ENCODE data around the gene CKMT2.

Gene CKMT2

DNA sequence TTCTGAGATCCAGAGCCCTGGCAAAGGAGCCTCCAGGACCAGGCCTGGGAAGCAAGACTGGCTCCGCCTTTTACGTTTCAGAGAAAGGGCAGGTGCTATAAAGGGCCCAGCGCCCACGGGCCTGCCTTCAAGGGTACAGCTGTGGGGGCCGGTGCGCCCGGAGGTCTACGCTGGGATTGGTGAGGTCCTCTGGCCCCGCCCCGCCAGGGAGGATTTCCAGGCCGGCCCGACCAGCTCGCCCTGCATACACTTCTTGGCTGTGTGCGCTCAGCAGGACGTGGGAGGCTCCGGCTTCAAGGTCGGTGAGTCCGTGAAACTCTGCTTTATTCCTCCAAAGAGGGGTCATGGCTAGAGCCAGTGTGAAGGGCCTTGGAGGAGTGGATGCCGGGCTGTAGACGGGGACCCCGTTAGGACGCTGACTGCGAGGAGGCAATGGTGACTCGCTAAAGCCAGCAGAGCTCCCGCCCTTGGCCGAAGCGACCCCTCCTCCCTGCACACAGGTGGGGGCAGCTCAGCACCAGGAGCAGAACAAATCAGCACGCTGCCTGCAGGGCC is at the start of gene CKMT2:
Gene CKMT2 (plus strand): TSS at position 243 of the 555 bp plus-strand sequence. CDS start 17,811 bp downstream, outside the sequence.
- DNase-seq: no peak

DNA sequence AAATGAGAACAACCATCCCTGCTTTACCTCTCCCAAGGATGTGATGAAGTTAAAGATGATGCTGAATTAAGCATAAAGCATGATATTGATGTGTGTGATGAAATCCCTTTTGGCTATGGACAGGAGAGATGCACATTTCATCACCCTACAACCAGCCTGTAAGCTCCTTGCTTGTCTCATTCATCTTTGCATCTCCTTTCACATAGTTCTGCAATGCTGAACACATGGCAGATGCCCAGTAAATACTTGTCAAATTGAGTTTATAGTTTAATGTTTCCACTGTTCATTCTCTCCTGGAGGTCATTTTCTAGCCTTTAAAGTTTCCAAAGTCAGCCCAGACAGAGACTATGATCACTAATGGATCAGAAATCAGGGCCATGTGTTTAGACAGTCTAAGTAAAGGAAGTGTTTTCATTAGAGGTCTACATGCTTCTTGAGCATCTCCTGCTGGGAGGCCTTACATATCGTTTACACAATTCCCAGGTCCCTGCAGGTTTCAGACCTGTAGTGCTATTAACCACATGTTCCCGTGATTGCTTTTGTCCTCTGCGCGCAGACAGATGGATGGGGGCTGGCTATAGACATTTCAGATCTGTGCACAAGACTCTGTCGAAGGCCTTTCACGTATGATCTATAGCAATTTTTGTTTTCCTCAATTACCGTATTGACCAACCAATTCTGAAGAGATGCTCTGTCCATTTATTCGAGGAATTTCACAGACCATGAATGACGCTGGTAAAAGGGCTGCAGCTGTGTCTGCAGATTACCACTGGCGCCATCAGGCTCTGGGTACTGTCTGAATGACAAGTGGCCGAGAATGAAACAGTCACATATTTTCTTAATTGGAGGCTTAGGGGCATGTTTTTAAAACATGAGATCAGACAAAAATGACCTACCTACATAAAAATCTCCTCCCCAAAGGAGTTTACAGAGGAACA is 49.0 kb upstream of the CKMT2 start:
- DNase-seq: no peak

DNA sequence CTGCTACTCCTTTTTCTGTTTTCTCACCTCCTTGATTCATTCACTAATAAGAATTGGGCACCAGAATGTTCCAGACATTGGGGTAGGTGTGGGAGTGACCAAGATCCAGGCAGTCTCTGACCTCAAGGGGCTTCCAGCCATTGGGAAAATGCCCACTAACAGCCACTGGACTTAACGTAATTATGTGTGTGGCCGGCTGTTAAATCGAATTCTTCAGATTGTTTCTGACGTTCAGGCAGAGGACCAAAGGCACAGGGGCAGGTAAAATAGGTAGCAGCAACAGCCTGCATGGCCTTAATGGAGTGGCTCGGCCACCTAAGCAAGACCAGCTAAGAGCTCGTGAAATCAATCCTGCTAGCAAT is 48.4 kb upstream of the CKMT2 start:
- DNase-seq: no peak

DNA sequence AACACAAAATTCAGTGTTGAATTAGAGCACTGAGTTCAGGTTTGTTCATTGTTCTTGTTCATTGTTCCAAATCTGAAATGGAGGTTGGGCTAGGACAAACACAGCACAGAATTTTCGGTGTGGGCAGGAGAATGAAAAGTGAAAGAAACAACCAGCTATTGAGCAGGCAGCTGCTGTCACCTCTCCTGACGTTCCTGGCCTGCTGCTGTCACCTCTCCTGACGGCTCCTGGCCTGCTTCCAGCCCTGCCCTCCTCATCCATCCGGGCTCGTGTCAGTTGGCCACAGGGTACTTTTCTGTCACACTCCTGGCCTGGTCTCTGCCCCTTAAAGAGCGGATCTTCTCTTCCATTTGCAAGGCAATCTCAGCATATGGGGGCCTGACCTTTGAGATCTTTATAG is 45.2 kb upstream of the CKMT2 start:
- DNase-seq: no peak

DNA sequence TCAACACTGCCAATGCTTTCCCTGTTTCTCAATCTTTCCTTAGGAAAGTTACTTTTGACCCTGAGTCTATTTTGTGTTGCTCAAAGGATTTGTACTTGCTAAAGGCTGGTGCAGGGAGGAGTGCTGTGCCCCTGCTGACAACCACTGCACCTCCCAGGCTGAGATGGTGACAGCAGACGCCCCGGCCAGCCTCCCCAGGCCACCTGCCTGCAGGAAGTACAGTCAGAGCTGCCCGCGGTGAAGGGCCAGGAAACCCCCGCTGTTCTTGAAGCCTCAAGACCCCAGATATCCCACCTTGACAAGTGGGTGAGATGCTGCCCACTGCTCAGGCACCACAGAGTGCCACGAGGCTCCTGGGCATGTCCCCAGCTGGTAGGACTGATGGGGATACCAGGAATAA is 44.2 kb upstream of the CKMT2 start:
- no peak for DNase-seq

DNA sequence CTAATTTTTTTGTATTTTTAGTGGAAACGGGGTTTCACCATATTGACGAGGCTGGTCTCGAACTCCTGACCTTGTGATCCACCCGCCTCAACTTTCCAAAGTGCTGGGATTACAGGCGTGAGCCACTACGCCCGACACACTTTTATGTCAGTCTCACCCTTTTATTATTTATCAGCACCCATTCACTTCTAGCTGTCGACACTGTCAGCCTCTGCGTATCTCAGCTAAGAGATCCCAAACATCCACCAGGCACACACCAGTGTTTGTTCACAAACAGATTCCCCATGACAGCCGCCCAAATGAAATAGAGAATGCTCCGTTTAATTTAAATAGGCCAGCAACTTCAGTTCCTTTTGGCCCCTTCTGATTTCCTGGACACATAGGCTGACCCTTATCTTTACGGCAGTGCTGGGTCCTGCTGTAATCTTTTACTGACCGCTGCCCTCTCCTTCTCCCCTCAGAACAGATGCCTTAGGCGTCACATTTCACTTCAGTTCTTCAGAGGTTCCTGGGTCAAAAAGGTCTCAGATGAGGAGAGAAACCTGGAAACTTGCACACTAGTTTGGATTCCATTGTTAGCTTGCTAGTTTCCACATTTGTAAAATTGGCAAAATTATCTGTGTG is 43.1 kb upstream of the CKMT2 start:
- DNase-seq: no peak

DNA sequence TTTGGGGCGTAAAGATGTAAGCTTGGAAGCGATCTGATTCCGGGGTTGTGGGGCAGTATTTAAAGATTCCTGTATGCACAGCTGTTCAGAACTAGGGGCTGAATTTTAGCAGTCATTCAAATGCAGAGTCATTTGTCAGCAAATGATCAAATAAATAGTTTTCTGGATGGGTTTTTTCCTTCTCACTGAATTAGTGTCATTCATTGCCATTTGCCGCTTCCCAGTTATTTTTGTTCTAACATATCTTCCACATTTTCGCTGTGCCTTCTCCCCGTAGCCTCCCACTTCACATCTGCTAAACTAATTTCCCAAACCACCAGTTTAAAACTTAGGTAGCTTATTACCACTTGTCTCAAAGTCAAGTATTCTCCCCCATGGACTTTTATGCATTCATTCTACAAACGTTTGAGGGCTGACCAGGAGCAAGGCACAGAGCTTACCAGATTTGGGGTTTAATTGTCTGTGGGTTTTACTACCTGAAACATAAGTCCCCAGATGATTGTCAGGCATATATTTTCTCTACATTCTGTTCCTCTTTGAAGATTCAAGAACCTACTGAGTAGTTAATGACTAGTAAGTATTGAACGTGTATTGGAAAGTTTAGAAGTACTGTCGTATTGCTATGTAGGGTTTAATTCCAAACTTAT is 41.3 kb upstream of the CKMT2 start:
- no peak for DNase-seq

DNA sequence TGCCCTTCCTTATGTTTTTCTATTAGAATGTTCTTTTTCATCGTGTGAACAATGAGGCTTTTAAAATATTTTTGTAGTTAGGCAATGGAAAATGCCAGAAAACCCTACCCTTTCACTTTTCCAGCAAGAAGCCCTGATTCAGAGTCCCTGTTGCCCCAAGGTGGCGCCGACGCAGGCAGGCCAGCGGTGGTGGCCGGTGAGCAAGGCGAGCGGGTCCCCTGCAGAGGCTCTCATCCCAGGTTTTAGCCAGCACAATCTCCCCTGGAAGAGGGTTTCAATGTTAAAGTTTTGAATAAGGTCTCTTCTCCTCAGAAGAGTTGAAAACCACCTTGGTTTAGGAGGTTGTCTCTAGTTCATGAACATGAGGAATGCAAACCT is 40.8 kb upstream of the CKMT2 start:
- DNase-seq: no peak

DNA sequence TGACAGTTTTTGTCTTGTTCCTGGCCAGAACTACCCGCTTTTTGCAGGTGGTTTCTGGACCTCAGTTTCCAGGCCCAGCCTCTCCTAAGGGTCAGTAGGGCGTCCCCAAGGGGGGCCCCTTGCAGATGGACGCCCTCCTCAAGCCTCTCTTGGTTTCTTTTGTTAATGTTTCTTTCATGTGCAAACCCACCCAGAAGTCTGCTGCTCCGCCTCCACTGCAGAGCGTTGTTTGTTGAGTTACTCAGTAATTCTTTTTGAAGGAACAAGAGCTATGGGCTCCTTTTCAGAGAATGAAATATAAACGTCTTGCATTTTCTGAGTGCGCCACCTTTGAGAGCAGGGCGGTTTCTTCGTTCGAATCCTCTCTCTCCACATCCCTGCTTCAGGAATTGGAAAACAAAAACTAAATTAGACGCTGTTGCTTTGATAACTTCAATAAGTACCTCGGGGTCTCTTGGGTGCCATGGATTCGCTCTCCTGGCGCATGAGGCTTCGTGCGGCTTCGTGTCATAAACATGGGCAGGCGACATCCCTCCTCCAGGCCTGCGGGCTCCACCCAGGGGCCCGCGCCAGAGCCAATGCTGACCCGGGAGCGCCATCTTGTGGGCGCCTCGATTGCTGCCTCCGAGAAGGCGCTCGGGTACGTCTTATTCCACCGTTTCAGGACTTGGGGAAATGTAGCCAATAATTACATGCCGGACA is 38.3 kb upstream of the CKMT2 start:
- peak; percentile 82 for DNase-seq

DNA sequence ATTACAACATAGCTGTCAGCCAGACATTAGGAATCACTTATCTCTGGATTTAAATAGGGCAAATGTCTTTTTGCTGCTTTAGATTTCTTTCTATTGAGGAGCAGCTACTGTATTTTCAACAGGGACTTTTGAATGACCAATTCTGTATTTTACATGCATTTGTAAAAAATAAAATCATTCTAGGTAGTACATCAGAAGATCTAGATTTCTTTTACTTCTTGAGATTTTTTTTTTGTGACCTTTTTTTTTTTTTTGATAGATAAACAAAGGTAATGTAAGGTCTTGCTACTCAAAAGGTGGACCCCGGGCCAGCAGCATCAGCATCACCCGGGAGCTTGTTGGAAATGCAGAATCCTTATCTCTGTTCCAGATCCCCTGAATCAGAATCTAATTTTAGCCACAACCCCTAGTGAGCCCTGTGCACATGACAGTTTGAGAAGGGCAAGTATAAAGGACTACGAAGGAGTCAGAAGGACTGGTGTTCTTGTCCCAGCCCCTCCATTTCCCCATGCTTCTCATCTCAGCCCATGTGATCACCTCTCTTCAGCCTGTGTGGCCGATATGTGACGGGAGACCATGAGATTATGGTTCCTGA is 37.7 kb upstream of the CKMT2 start:
- no peak for DNase-seq

DNA sequence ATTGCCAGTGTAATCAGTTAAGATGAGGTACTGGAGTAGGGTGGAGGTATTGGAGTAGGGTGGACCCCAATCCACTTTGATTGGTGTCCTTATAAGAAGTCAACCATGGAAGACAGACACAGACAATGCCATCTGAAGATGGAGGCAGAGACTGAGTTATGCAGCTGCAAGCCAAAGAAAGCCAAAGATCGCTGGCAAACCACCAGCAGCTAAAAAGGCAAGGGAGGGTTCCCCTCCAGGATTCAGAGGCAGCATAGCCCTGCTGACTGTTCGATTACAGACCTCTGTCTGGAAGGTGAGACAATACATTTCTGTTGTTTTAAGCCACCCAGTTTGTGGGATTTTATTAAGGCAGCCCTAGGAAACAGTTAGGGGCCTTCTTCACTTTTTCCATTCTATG is 30.5 kb upstream of the CKMT2 start:
- DNase-seq: no peak

DNA sequence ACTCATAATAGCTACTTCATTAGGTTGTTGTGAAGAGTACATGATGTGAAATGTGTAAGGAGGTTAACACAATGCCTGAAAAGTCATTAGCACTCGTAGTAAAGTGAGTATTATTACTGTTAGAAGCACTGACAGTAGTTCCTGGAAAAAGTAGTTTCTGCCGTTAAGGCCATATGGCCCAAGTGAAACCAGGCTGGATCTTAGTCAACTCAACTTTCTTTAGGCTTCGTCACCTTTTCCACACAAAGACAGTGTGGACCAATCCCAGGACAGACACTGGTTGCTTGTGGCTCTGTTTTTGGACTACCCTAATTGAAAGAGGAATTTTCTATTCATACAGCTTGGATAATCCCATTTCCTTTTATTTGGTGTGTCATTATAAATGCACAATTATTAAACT is 29.4 kb upstream of the CKMT2 start:
- no peak for DNase-seq

DNA sequence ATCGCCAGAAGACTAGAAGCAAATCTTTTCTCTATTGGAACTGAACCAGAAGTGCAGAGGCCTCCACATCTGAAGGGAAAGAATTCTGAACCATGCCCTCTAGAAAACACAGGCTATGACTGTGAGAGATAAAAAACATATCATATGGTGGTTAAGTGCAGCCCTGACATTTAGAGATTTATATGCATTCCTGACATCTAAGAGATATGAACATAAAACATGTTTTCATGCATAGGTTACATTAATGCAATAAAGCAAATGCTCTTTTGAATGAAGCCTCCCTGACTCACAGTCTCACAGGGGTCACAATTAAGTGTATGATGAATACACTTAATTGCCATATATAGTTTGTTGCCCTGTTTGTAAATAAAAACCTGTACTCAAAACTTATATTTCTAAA is 28.9 kb upstream of the CKMT2 start:
- no peak for DNase-seq

DNA sequence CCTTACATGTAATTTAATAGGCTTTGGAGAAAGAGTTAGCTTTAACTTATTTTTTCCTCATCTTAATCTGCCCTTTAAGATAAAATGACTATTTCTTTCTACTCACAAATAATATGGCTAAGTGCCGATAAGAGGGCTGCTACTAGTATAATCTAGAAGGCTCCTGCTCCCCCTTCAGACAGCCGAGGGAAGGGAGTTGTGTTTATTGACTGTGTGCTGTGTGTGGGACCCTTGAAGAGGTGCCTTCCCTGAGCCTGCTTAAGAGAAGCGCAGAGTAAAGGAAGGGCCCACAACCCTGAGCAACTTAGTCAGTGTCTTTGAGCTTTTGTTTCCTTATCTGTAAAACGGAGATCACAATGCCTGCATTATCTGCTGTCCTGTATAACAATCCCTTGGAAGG is 28.1 kb upstream of the CKMT2 start:
- DNase-seq: no peak

DNA sequence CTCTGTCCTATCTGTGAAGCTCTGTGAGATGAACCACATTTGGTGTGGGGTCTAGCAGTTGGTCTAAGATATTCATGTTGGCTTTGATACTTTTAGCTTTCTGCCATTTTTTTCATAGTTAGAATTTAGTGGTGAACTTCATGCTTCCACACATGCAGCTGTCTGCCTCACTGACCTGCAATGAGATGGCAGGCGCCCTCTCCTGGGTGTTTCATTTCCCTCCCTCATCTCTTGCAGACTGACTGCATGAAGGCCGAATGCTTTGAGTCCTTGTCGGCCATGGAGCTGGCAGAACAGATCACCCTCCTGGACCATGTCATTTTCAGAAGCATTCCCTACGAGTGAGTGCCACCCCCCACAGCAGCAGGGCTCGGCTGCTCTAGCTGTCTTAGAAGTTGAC is 26.1 kb upstream of the CKMT2 start:
- DNase-seq: no peak

DNA sequence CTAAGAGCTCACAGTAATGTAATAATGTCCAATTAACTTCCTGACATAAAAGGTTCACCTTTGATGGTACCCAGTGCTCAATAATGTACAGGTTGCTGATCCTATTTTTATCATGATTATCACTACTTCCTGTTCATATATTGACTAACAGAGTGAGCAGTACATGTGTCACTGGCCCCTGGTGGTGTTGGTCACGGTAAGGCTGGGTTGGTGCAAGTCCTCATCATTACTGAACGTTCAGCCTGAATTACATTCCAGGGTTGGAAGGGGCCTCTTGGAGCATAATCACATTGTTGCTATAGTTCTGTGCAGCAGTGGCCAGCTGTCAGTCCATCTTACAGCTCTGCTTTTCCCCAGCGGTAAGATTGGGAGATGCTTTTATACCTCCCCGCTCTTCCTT is 24.2 kb upstream of the CKMT2 start:
- no peak for DNase-seq

DNA sequence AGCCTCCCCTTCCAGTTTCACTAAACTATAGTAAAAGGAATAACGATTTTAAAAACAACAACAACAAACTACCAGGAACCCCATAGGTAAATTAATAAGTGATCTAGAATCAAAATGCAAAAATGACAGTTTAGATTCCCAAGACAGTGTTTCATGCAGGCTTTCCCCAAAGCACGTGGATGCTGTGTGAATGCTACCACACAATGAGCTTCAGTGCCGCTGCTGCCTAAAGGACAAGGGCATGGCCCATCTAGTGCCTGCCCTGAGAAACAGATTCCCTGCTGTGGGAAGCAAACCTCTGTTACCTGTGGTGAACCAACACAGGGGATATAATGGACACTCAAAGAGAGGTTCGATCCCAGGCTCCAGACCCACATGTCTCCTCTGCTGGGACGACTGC is 23.7 kb upstream of the CKMT2 start:
- DNase-seq: no peak

DNA sequence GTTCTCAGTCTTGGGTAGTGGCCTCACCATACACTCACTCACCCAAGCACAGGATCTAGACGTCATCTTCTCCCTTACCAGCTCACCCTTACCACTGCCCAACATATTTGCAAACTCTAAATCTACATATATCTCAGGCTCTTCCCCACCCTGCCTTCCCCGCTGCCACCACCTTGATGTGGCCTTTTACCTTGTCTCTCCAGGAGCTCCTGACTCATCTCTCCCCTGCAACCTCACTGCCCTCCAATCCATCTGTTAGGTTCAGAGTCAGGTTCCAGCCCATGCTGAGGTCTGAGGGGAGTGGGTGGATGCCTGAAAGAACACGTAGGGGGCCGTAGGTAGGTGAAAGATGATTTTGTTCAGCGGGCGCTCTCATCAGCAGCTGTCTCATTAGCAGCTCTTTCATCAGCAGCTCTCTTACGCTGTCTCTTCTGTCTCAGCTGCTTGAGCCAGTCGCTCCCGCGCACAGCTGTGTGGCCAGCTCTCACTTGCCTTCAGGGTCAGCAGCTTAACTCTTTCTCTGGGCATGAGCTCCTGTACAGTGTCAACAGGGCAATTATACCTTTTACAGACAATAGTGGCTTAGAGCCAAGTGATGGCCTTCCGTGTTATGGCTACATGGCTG is 23.1 kb upstream of the CKMT2 start:
- no peak for DNase-seq

DNA sequence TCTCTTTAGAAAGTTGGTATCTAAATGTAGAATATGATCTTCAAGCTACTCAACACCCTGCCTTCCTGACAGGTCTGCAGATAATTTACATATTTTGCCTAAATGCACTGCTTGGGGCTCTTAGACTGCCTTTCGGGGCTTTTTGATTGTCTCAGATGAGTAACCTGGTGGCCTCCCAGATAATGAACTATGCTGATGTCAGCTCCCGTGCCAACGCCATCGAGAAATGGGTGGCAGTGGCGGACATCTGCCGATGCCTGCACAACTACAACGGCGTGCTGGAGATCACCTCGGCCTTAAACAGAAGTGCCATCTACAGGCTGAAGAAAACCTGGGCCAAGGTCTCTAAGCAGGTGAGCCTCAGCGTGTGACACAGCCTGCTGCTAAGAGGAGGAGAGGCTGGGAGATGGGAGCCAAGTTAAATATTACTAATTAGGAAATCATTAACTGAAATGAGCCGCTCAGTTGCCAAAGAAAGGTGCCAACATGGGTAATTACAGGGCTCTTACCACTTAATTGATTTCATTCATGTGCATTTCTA is 20.8 kb upstream of the CKMT2 start:
- no peak for DNase-seq

DNA sequence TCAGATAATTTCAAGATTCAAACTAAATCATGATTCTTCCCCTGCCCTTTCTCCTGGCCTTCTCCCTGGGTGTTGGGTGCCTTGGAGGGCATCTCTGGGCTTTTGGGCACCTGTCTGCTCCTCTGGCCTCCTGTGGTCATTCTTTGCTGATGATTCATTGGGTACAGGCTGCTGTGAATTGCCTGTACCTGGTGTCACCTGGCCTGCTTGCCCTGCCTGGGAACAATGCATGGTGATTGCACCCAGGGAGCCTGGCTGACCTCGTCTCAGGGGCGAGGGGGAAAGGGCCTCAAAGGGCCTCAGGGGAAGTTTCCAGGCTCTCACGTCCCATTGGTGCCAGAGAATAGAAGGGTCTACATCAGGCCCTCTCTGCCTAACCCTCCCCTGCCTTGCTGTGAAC is 20.1 kb upstream of the CKMT2 start:
- DNase-seq: no peak

DNA sequence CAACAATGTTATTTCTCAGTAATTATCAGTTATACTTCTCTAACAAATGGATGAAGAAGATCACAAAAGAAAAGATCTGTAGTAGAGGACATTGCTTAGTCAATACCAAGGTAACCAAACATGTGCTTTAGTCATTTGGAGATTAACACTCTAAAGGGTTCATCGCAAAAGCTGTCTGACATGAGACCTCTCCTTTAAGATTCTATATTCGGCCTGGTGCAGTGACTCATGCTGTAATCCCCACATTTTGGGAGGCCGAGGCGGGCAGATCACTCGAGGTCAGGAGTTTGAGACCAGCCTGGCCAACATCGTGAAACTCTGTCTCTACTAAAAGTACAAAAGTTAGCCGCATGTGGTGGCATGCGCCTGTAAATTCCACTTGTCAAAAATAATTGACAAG is 18.3 kb upstream of the CKMT2 start:
- no peak for DNase-seq

DNA sequence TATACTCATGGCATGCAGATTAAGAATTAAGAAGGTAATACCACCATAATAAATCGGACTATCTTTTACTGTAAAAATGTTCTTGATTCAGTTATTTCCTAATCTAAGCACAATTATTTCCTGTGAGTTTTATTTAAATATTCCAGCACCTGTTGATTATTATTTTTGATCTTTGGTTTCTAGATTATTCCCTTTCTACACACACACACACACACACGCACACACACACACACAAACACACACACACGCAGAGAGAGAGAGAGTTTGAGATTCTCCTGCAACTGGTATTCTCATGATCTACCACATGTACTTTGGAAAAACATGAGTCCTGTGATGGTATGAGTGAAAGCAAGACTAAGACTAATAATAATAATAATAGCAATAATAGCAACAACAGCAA is 17.0 kb upstream of the CKMT2 start:
- DNase-seq: no peak

All from activated CD8-positive, alpha-beta memory T cell treated with anti-CD3 and anti-CD28 coated beads, Interleukin-2, amount 50 U/mL, for 4 hours (primary cell).